Activated naive CD4-positive, alpha-beta T cell treated with anti-CD3 and anti-CD28 coated beads, Interleukin-2, amount 50 U/mL, for 72 hours (primary cell): ENCODE measurements around the gene CDH12. TPM values are rescaled to one million over a fixed set of nuclear protein-coding genes. Genes with fewer than 3 reads are reported as not detected.

Experiments used
- ATAC-seq, 2 donors: fragments of 150-1000 bp; cut with Tn5 transposase; 2 replicates each; pipeline ENCODE4 v1.10.0; 2021; ENCODE audit warnings: mild to moderate bottlenecking in 2 of 2, moderate library complexity in 2 of 2
- DNase-seq, 2 donors: peaks; one replicate each; pipeline ENCODE4 v3.0.0; 2021 to 2022; ENCODE audit warnings: low spot score in 2 of 2
- H3K27ac Mint-ChIP-seq, 2 donors: one replicate each; pipeline ENCODE4 v1.8.0; 2022; ENCODE audit warnings: mild to moderate bottlenecking in 2 of 2, mixed read lengths in 2 of 2
- H3K36me3 Mint-ChIP-seq, 2 donors: one replicate each; pipeline ENCODE4 v1.8.0; 2022; ENCODE audit warnings: mixed read lengths in 2 of 2
- H3K9me3 Mint-ChIP-seq, 2 donors: one replicate each; pipeline ENCODE4 v1.8.0; 2022; ENCODE audit warnings: mixed read lengths in 2 of 2
- total RNA-seq, 2 donors: library from RNA; stranded (reverse); gene quantifications; one replicate each; pipeline ENCODE4 v1.2.3, GENCODE V29; 2022

Gene CDH12
- total RNA-seq, 2 donors from 2014 or later = not detected

GRCh38 chr5:21709770-21710169 is 1143.4 kb downstream of the CDH12 start:
- no peak for DNase-seq
- peaks cover 4 to 5% of the 10 kb centered on the region in 2 donors for H3K9me3 Mint-ChIP-seq
- H3K27ac Mint-ChIP-seq = peak overlapping the region in 1 of 2 donors; percentile 40
- peak; percentile 53 to 54 for ATAC-seq
- no peaks in the 10 kb centered on the region for H3K36me3 Mint-ChIP-seq

GRCh38 chr5:21704974-21705668 is 1148.0 kb downstream of the CDH12 start:
- no peak for DNase-seq
- no peak overlapping the region for H3K27ac Mint-ChIP-seq
- H3K36me3 Mint-ChIP-seq = no peaks in the 10 kb centered on the region
- H3K9me3 Mint-ChIP-seq = peaks cover 11 to 12% of the 10 kb centered on the region in 2 donors
- ATAC-seq = no peak

GRCh38 chr5:21701317-21701716 is 1151.8 kb downstream of the CDH12 start:
- Mint-ChIP-seq H3K27ac (no peak overlapping the region), H3K9me3 (peaks cover 16 to 17% of the 10 kb centered on the region in 2 donors), H3K36me3 (no peaks in the 10 kb centered on the region)
- ATAC-seq (no peak), DNase-seq (no peak)
